Central memory CD4-positive, alpha-beta T cell (primary cell): ENCODE data around the gene SULT6B1.

Experiments used
- DNase-seq: peaks from one replicate; pipeline ENCODE4 v3.0.0; 2022

The SULT6B1 gene

GRCh38 chr2:37146062-37146461 is 42.4 kb downstream of the SULT6B1 start:
- DNase-seq = no peak

GRCh38 chr2:37143974-37144373 is 44.5 kb downstream of the SULT6B1 start:
- DNase-seq = no peak

GRCh38 chr2:37142546-37142945 is 45.9 kb downstream of the SULT6B1 start:
- no peak for DNase-seq

GRCh38 chr2:37132914-37133313 is 55.6 kb downstream of the SULT6B1 start:
- no peak for DNase-seq

GRCh38 chr2:37125416-37125815 is 63.1 kb downstream of the SULT6B1 start:
- no peak for DNase-seq

GRCh38 chr2:37119157-37119556 is 69.3 kb downstream of the SULT6B1 start:
- DNase-seq = no peak
